ENCODE results near the gene DCAF11.
A peak's percentile ranks its signal among the peaks of the same experiment; 100 is the strongest.

The DCAF11 gene

DNA sequence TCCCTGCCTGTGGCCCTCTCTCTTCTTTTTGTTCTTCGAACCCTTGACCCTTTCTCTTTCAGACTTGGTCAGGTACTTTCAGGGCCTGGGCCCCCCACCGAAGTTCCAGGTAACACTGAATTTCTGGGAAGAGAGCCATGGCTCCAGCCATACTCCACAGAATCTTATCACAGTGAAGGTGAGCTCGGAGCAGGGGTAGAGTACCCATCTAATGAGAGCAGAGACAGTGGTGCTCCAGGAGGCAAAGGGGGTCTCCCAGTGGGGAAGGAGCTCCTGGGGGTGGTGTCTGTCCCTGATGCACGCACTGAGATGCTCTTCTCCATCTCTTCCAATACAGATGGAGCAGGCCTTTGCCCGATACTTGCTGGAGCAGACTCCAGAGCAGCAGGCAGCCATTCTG is 51.2 kb downstream of the DCAF11 start:
- no peak for DNase-seq

- no peak for DNase-seq
These were observed 53.0 kb downstream of the DCAF11 start for GRCh38 chr14:24167469-24168114.

DNA sequence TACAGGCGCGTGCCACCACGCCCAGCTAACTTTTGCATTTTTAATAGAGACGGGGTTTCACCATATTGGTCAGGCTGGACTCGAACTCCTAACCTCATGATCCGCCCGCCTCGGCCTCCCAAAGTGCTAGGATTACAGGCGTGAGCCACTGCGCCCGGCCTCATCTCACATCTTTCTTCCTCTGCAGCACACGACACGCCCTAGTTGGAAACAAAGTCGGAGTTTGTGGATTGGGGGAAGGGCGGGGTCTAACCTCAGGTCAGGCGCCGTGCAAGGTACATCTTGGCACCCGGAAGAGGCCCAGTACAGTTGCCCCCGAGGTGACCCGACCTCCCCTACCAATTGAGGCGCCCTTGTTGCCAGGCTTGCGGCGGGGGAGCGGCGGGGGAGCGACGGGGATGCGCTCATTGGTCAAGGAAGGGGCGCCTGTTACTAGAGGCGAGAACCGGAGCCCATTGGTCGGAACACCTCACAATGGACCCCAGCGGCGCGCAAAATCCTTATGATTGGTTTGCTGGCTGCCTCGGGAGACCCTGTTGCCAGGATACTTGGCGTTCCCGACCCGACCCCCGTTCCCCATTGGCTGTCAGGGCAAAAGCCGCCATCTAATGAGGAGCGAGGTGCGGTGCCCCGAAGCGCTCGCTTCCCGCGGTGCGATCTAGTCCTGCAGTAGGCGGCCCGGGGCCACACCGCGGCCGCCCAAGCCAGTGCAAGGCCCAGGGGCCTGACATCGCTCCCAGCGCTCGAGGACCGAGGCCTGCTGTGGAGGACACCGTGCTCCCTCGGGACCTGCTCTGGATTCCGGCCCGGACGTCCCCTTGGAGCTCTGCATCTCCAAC is 57.1 kb downstream of the DCAF11 start, which contains the start of gene REC8:
Gene REC8, plus strand, starts transcription at position 659 of the 839 bp plus-strand sequence. CDS start 473 bp downstream, outside the sequence.
- peak; percentile 88 for DNase-seq

- DNase-seq, result no peak
These were observed 57.8 kb downstream of the DCAF11 start for GRCh38 chr14:24172261-24172860.

- DNase-seq, result no peak
These were observed 58.3 kb downstream of the DCAF11 start for GRCh38 chr14:24172871-24173281.

Data from CD4-positive, alpha-beta T cell treated with Interleukin-15 for 1 hour (primary cell).